Ectodermal cell (in vitro differentiated cells): Measurements from ENCODE around the gene PIK3R6.

ENCODE experiments used
- H3K27ac ChIP-seq: 2 replicates; pipeline ENCODE4 v1.7.0; 2013; ENCODE audit warnings: mild to moderate bottlenecking, low read depth, low read length; ENCODE audit not compliant: insufficient read depth, poor library complexity, severe bottlenecking
- H3K27me3 ChIP-seq: 2 replicates; pipeline ENCODE4 v1.7.0; 2013; ENCODE audit warnings: mild to moderate bottlenecking, low read length; ENCODE audit not compliant: insufficient read depth, control insufficient read depth, poor library complexity, severe bottlenecking
- H3K36me3 ChIP-seq: one replicate; pipeline ENCODE4 v1.7.0; 2013; ENCODE audit warnings: low read length; ENCODE audit not compliant: control insufficient read depth, insufficient read depth
- H3K4me1 ChIP-seq: one replicate; pipeline ENCODE4 v1.7.0; 2013; ENCODE audit warnings: low read length; ENCODE audit not compliant: control insufficient read depth, insufficient read depth
- H3K4me3 ChIP-seq: 2 replicates; pipeline ENCODE4 v1.7.0; 2013; ENCODE audit warnings: low read depth, low read length, control low read depth; ENCODE audit not compliant: insufficient read depth
- H3K9me3 ChIP-seq: 2 replicates; pipeline ENCODE4 v1.7.0; 2013; ENCODE audit warnings: mild to moderate bottlenecking, low read length, moderate library complexity; ENCODE audit not compliant: control insufficient read depth
- WGBS, 2 experiments: methylation state at CpG; one replicate each; pipeline ENCODE4 v1.1.7; 2013; ENCODE audit warnings: missing lambda C conversion rate in 2 of 2; 5-methylcytosine and 5-hydroxymethylcytosine counted together

PIK3R6 gene

DNA sequence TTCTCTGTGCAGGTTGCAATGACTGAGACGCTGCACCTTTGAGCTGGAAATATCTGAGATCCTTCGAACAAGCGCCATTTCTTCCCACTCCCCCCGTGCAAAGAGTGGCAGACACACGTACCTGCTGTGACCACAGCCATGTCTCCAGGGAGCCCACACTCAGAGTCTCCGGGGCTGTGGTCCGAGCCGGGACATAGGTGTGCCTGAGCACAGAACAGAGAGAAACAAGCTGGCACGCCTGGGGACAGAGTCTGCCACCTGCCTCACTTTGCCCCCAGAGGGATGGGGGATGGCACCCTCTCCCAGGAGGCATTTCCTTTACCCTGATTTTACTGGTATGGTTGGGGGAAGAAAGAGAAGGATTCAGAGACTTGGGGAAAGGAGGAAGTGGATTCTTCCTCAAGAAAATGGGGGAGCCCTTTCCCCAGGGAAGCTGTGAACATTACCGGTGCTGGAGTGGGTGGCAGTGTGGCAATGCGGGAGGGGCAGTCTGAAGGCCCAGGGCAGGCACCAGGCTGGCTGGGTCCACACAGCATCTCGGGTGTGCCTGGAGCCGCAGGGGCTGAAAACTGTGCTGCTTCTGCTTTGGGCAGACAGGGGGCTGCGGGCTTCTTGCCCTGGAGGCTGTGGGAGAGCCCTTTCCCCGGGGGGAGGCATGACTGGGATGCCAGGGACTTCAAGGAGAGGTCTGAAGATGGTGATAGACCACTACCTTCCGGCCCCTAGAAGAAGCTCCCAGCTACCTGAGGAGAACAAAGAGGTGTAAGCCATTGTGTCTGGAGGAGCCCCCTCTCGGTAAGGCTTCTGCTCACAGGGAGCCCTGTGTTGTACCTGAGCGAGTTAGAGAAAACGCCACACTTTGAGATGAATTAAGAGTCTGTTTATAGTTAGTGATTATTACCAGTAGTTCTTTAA is 6.6 kb upstream of the PIK3R6 start:
- no peaks in the 10 kb centered on the region for H3K36me3 ChIP-seq
- no peak overlapping the region for H3K27ac ChIP-seq
- H3K27me3 ChIP-seq = no peaks in the 10 kb centered on the region
- no peaks in the 10 kb centered on the region for H3K9me3 ChIP-seq
- H3K4me1 ChIP-seq = no peaks in the 10 kb centered on the region
- 81 to 84% methylated on average over 19 of the region's 19 CpGs for WGBS, 2 experiments
- H3K4me3 ChIP-seq = no peak overlapping the region

DNA sequence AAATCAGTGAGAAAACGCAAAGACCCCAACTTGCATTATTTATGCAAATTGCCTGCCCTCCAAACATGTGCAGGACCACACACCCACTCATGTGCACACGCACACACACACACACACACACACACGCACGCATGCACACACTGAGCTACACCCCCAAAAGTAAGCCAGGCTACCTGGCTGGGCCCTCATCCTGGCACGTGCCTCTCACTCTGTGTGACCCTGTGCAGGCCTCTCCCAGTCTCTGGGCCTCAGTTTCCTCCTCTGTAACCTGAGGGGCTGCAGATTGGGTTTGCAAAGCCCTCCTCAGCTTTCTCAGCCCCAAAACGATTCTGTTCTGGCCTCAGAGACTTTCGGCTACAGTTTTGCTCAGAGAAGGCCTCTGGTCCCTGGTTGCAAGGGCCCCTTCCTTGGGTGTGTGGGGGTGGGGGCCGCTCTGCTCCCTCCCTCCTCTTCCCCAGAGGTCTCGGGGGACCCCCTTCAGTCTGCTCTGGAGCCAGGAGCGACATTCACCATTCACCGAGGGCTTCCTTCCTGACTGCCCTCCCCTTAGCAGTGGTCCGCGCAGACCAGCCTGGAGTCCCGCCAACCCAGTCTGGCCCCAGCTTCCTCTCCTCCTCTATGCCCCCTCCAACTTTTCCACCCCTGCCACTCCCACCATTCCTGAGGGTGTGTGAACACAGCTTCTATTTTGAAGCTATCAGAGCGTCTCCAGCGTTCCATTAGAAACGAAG is 5.4 kb upstream of the PIK3R6 start:
- Histone ChIP-seq H3K27ac (no peak overlapping the region), H3K4me3 (no peak overlapping the region), H3K9me3 (no peaks in the 10 kb centered on the region), H3K4me1 (no peaks in the 10 kb centered on the region), H3K27me3 (no peaks in the 10 kb centered on the region), H3K36me3 (no peaks in the 10 kb centered on the region)
- 92% methylated on average over 17 of the region's 17 CpGs for WGBS, 2 experiments

DNA sequence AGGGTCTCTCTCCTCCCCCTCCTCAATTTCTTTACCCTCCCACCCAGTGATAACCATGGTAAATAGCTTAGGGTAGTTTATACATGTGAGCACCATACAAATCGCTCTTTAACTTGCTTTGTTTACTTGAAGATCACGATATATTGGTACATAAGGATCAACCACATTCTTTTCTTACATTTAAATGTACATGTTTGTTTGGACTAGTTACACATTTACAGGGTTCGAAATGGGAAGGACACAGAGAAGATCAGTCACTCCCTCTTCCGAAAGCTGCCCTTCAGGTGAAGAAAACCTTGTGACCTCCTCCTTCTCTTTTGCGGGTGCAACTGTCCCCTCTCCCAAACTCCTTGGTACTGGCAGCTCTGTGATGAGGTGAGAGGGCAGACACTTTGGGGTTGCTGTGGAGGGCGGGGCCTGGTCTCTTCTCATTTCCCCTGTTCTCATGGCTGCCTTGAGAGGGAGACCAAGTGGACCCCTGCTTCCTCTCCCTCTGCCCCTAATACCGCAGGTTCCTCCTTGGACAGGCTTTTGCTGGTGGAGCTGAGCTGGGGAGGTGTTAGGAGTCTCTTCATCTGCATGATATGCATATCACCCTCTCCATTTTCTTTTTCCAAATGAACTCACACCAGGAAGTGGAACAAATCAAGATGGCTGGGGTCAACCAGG is 4.7 kb upstream of the PIK3R6 start:
- Histone ChIP-seq H3K36me3 (no peaks in the 10 kb centered on the region), H3K27me3 (no peaks in the 10 kb centered on the region), H3K27ac (no peak overlapping the region), H3K4me1 (no peaks in the 10 kb centered on the region), H3K4me3 (no peak overlapping the region), H3K9me3 (no peaks in the 10 kb centered on the region)
- 96 to 97% methylated on average over 6 to 7 of the region's 7 CpGs for WGBS, 2 experiments

DNA sequence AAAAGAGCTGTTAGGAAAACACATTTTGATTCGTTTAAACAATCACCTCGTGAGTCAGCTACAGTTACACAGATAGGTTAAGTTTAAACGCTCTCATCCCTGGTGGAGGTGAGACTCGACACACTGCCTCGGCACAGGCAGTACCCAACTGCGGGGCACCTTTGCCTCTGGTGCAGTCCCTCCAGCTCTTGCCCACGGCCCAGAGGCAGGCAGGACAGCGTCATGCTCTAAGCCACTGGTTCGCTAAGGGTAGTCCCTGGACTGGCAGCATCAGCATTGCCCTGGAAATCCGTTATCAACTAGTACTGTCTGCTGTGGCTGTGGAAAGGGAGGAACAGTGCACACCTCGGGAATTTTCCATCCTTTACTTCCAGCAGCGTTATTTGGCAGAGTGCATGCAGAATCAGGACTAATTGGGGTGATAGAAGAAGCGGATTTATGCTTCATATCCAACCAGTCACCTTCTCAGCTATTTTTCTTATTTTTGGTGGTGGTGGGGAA is 3.7 kb upstream of the PIK3R6 start:
- H3K4me1 ChIP-seq = no peaks in the 10 kb centered on the region
- H3K36me3 ChIP-seq = no peaks in the 10 kb centered on the region
- no peaks in the 10 kb centered on the region for H3K27me3 ChIP-seq
- H3K27ac ChIP-seq = no peak overlapping the region
- no peaks in the 10 kb centered on the region for H3K9me3 ChIP-seq
- H3K4me3 ChIP-seq = no peak overlapping the region
- WGBS, 2 experiments = 91 to 94% methylated on average over 13 of the region's 13 CpGs

DNA sequence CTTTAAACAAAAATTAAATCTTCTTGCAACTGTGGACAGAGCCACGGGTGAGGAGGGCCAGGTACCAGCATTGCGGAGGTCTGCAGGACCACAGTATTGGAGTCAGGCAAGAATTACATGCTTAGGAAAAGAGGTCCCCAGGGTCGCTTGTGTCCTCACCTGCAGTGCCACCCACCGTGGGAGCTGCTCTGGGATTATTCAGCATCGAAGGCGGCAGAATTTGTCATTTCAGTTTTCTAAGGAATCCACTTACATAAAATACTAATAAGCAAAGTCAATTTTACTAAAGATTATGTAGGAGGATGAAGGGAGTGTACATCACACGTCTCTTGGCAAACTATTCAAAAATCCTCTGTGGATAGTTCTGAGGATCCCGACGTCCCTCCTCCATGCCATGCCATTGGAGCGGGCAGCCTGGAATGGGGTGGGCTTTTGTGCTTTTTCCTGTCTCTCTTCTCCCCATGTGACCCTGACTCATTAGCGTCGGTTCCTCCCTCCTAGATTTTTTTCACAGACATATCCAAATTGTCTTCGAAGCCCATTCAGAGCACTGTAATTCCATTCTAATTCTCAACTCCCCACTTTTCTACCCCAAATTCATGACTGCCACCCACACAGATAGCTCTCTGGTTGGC is 3.0 kb upstream of the PIK3R6 start:
- WGBS, 2 experiments = 92 to 93% methylated on average over 13 of the region's 13 CpGs
- no peak overlapping the region for H3K4me3 ChIP-seq
- H3K27ac ChIP-seq = no peak overlapping the region
- H3K4me1 ChIP-seq = no peaks in the 10 kb centered on the region
- H3K9me3 ChIP-seq = no peaks in the 10 kb centered on the region
- no peaks in the 10 kb centered on the region for H3K27me3 ChIP-seq
- H3K36me3 ChIP-seq = no peaks in the 10 kb centered on the region

DNA sequence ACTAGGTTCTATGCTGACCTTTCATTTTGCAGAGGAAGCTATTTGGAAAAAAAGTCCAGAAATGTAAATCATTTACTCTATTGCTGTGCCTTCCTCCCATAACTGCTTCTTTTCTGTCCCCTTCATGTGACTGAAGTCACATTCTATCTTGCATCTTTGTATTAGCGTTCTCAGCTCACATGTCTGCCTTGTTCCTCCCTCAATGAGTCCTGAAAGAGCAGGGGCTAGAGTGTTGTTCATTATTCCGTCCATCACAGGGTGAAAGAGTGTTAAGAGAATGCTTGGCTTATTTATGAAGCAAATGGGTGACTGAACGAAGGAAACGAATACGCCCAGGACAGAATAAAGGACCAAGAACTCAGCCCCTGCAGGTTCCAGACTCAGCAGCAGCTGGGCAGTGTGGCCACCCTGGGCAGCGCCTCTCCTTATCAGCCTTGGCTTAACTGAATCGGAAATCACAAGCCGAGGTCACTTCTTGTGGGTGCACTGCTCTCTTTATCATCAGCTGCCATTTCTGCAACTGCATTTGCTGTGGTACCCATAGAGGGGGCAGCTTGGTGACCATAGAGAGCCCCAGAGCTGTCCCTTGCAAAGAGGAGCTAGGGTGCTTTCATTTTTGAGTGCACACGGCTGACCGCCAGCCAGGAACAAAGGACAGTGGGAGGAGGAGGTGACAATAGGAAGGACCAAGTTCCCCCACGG is 1.8 kb upstream of the PIK3R6 start:
- H3K4me1 ChIP-seq = no peaks in the 10 kb centered on the region
- H3K27me3 ChIP-seq = no peaks in the 10 kb centered on the region
- no peak overlapping the region for H3K4me3 ChIP-seq
- no peaks in the 10 kb centered on the region for H3K9me3 ChIP-seq
- 94% methylated on average over 11 of the region's 11 CpGs for WGBS, 2 experiments
- no peak overlapping the region for H3K27ac ChIP-seq
- H3K36me3 ChIP-seq = no peaks in the 10 kb centered on the region

DNA sequence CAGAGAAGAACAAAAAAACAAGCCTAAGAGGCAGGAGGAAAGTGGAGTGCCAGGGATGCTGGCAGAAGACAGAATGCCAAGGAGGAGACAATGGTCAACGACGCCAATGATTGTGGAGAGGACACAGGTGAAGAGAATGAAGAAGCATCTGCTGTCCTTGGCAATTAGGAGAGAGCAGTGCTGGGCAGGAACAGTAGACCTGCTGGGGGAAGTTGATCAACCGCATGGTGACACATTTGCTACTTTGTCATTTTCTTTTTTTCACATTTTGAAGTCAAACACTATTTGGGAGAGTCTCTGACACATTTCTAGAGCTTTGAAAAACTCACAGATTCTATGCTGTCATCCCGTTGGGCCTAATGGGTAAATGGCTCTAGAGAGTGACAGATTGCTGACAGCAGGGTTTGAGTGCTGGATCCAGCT is 1.1 kb upstream of the PIK3R6 start:
- Histone ChIP-seq H3K9me3 (no peaks in the 10 kb centered on the region), H3K4me3 (no peak overlapping the region), H3K4me1 (no peaks in the 10 kb centered on the region), H3K27me3 (no peaks in the 10 kb centered on the region), H3K36me3 (no peaks in the 10 kb centered on the region), H3K27ac (no peak overlapping the region)
- 94 to 95% methylated on average over 4 of the region's 4 CpGs for WGBS, 2 experiments

DNA sequence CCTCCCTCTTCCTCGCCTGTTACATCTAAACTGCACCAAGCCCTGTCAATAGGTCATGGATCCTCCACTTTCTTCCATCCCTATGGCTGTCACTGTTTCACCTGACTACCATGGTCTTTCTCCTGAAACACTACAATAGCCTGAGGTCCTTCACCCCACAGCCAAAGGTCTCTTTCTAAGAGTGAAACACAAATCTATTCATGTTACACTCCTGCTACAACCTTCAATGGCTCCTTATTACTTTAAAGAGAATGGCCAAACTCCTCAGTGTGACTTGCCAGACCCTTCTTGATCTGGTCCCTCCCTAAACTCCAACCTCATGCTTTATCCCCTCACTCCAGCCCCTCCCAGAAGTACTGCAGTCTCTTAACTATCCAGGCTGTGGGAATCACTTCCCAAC is 618 bp upstream of the PIK3R6 start:
- H3K4me1 ChIP-seq = no peaks in the 10 kb centered on the region
- H3K36me3 ChIP-seq = no peaks in the 10 kb centered on the region
- 93% methylated on average over 1 of the region's 1 CpG for WGBS, 2 experiments
- H3K27me3 ChIP-seq = no peaks in the 10 kb centered on the region
- H3K27ac ChIP-seq = no peak overlapping the region
- H3K9me3 ChIP-seq = no peaks in the 10 kb centered on the region
- H3K4me3 ChIP-seq = no peak overlapping the region

DNA sequence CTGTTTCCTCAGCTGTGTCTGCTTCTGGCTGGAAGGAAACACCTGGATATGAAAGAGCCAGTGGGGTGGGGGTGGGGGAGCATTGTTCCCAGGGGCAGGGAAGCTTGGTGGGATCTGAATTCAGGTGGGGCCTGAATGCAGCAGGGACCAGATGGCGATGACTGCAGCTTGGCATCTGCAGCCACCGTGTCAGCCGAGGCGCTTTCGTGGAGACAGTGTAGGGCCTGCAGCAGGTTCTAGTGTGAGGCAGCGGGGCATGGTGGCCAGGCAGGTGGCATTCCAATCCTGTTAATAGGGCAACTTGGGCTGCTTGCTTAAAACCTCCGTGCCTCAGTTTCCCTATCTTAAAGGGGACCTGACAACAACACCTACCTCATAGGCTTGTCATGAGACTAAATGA is 1.7 kb downstream of the PIK3R6 start:
- WGBS, 2 experiments = 95% methylated on average over 7 of the region's 7 CpGs
- H3K27ac ChIP-seq = no peak overlapping the region
- no peaks in the 10 kb centered on the region for H3K36me3 ChIP-seq
- no peaks in the 10 kb centered on the region for H3K9me3 ChIP-seq
- no peaks in the 10 kb centered on the region for H3K4me1 ChIP-seq
- no peak overlapping the region for H3K4me3 ChIP-seq
- H3K27me3 ChIP-seq = no peaks in the 10 kb centered on the region
